ENCODE data around the gene CDH13. TPM values are rescaled to one million over a fixed set of nuclear protein-coding genes. Genes with fewer than 3 reads are reported as not detected.

Gene CDH13
- polyA plus RNA-seq, 1 donor from 2014 or later, result 3.2 TPM

DNA sequence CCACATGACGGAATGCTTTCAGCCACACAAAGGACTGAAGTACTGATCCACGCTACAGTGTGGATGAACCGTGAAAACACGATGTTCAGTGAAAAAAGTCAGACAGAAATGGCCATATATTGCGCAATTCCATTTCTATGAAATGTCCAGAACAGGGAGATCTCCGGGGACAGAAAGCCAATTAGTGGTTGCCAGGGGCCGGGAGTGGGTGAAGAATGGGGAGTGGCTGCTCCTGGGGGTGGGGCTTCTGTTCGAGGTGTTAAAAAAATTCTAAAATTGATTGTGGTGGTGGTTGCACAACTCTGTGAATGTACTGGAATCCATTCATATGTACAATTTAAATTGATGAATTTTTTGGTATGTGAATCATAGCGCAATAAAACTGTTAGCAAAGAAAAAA is 1026.2 kb downstream of the CDH13 start:
- Histone ChIP-seq H3K9me2 (ENCODE audit: insufficient read depth, low read length) (no peaks in the 10 kb centered on the region), H3K9me3 (ENCODE audit: low read length) (no peaks in the 10 kb centered on the region), H3K27ac (ENCODE audit: low read length) (no peak overlapping the region), H3K79me2 (replicated peaks; ENCODE audit: insufficient read depth, low read length) (no peaks in the 10 kb centered on the region), H3K27me3 (ENCODE audit: insufficient read depth, low read depth, low read length) (no peaks in the 10 kb centered on the region), H2AFZ (ENCODE audit: low read depth, low read length) (no peak overlapping the region), H3K4me3 (ENCODE audit: low read length) (no peak overlapping the region), H3K4me2 (ENCODE audit: low read length) (no peak overlapping the region), H4K20me1 (ENCODE audit: insufficient read depth) (no peaks in the 10 kb centered on the region), H3K36me3 (ENCODE audit: insufficient read depth, low read length) (no peaks in the 10 kb centered on the region), H3K9ac (ENCODE audit: low read length) (no peak overlapping the region), H3F3A (ENCODE audit: insufficient read depth, low read length, poor library complexity, severe bottlenecking) (no peaks in the 10 kb centered on the region)
- TF ChIP-seq EP300 (conservative IDR thresholded peaks at IDR 0.05; ENCODE audit: poor library complexity, severe bottlenecking) (no peak), POLR2AphosphoS5 (IDR thresholded peaks at IDR 0.05) (no peak), TAF1 (IDR thresholded peaks at IDR 0.05; ENCODE audit: low read depth) (no peak), SMC3 (conservative IDR thresholded peaks at IDR 0.05; ENCODE audit: poor library complexity) (no peak), RAD21 (conservative IDR thresholded peaks at IDR 0.05) (no peak), EZH2 (IDR thresholded peaks at IDR 0.05; ENCODE audit: borderline replicate concordance, insufficient read depth, low read length, poor library complexity, severe bottlenecking) (no peak), MXI1 (conservative IDR thresholded peaks at IDR 0.05; ENCODE audit: poor library complexity, severe bottlenecking) (no peak)
- TF ChIP-seq, protein P1, sequence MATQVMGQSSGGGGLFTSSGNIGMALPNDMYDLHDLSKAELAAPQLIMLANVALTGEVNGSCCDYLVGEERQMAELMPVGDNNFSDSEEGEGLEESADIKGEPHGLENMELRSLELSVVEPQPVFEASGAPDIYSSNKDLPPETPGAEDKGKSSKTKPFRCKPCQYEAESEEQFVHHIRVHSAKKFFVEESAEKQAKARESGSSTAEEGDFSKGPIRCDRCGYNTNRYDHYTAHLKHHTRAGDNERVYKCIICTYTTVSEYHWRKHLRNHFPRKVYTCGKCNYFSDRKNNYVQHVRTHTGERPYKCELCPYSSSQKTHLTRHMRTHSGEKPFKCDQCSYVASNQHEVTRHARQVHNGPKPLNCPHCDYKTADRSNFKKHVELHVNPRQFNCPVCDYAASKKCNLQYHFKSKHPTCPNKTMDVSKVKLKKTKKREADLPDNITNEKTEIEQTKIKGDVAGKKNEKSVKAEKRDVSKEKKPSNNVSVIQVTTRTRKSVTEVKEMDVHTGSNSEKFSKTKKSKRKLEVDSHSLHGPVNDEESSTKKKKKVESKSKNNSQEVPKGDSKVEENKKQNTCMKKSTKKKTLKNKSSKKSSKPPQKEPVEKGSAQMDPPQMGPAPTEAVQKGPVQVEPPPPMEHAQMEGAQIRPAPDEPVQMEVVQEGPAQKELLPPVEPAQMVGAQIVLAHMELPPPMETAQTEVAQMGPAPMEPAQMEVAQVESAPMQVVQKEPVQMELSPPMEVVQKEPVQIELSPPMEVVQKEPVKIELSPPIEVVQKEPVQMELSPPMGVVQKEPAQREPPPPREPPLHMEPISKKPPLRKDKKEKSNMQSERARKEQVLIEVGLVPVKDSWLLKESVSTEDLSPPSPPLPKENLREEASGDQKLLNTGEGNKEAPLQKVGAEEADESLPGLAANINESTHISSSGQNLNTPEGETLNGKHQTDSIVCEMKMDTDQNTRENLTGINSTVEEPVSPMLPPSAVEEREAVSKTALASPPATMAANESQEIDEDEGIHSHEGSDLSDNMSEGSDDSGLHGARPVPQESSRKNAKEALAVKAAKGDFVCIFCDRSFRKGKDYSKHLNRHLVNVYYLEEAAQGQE (IDR thresholded peaks at IDR 0.05; ENCODE audit: borderline replicate concordance), result no peak
- TF ChIP-seq, protein P2, sequence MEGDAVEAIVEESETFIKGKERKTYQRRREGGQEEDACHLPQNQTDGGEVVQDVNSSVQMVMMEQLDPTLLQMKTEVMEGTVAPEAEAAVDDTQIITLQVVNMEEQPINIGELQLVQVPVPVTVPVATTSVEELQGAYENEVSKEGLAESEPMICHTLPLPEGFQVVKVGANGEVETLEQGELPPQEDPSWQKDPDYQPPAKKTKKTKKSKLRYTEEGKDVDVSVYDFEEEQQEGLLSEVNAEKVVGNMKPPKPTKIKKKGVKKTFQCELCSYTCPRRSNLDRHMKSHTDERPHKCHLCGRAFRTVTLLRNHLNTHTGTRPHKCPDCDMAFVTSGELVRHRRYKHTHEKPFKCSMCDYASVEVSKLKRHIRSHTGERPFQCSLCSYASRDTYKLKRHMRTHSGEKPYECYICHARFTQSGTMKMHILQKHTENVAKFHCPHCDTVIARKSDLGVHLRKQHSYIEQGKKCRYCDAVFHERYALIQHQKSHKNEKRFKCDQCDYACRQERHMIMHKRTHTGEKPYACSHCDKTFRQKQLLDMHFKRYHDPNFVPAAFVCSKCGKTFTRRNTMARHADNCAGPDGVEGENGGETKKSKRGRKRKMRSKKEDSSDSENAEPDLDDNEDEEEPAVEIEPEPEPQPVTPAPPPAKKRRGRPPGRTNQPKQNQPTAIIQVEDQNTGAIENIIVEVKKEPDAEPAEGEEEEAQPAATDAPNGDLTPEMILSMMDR (IDR thresholded peaks at IDR 0.05; ENCODE audit: poor library complexity, severe bottlenecking), result no peak

DNA sequence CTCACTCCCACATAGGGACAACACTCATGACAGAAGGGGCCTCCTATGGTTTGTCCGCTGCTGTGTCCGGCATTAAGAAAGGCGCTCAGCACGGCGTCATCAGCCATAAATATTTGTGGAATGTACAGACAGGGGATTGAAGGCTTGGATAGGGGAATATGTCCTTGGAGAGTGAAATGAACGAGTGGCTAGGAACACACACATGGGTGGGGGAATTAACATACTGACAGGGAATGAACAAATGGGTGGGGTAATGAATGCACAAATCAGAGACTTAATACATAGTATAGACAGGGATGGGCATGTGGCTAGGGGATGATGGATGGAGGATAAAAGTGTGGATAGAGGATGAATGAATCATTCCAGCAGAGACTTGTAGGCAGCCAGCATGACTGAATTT is 1027.0 kb downstream of the CDH13 start:
- H2AFZ ChIP-seq (ENCODE audit: low read depth, low read length), result no peak overlapping the region
- H3K79me2 ChIP-seq (replicated peaks; ENCODE audit: insufficient read depth, low read length), result no peaks in the 10 kb centered on the region
- no peaks in the 10 kb centered on the region for H3F3A ChIP-seq (ENCODE audit: insufficient read depth, low read length, poor library complexity, severe bottlenecking)
- no peak overlapping the region for H3K27ac ChIP-seq (ENCODE audit: low read length)
- H3K9me2 ChIP-seq (ENCODE audit: insufficient read depth, low read length), result no peaks in the 10 kb centered on the region
- TF ChIP-seq EP300 (conservative IDR thresholded peaks at IDR 0.05; ENCODE audit: poor library complexity, severe bottlenecking), result no peak
- no peak overlapping the region for H3K9ac ChIP-seq (ENCODE audit: low read length)
- no peak overlapping the region for H3K4me2 ChIP-seq (ENCODE audit: low read length)
- H3K4me3 ChIP-seq (ENCODE audit: low read length), result no peak overlapping the region
- H3K9me3 ChIP-seq (ENCODE audit: low read length), result no peaks in the 10 kb centered on the region
- H4K20me1 ChIP-seq (ENCODE audit: insufficient read depth), result no peaks in the 10 kb centered on the region
- H3K36me3 ChIP-seq (ENCODE audit: insufficient read depth, low read length), result no peaks in the 10 kb centered on the region
- no peaks in the 10 kb centered on the region for H3K27me3 ChIP-seq (ENCODE audit: insufficient read depth, low read depth, low read length)

DNA sequence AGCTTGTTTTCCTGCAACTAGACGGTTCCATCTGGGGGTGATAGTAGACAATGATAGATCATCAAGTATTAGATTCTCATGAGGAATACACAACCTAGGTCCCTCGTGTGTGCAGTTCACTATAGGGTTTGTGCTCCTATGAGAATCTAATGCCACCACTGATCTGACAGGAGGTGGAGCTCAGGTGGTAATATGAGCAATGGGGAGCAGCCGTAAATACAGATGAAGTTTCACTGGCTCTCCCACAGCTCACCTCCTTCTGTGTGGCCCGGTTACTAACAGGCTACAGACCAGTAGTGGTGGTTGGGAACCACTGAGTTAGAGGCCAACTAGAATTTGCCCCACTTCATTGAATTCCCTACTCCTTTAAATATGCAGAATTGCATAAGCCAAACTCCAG is 1033.5 kb downstream of the CDH13 start:
- no peaks in the 10 kb centered on the region for H4K20me1 ChIP-seq (ENCODE audit: insufficient read depth)
- H3F3A ChIP-seq (ENCODE audit: insufficient read depth, low read length, poor library complexity, severe bottlenecking), result no peaks in the 10 kb centered on the region
- TF ChIP-seq SMC3 (conservative IDR thresholded peaks at IDR 0.05; ENCODE audit: poor library complexity) (no peak), TAF1 (IDR thresholded peaks at IDR 0.05; ENCODE audit: low read depth) (no peak), EZH2 (IDR thresholded peaks at IDR 0.05; ENCODE audit: borderline replicate concordance, insufficient read depth, low read length, poor library complexity, severe bottlenecking) (no peak), RAD21 (conservative IDR thresholded peaks at IDR 0.05) (no peak)
- H3K36me3 ChIP-seq (ENCODE audit: insufficient read depth, low read length), result no peaks in the 10 kb centered on the region
- H3K9me2 ChIP-seq (ENCODE audit: insufficient read depth, low read length), result no peaks in the 10 kb centered on the region
- H3K79me2 ChIP-seq (replicated peaks; ENCODE audit: insufficient read depth, low read length), result no peaks in the 10 kb centered on the region
- H3K4me2 ChIP-seq (ENCODE audit: low read length), result no peak overlapping the region
- H3K27me3 ChIP-seq (ENCODE audit: insufficient read depth, low read depth, low read length), result no peaks in the 10 kb centered on the region
- H3K9ac ChIP-seq (ENCODE audit: low read length), result no peak overlapping the region
- no peak overlapping the region for H3K27ac ChIP-seq (ENCODE audit: low read length)
- H3K9me3 ChIP-seq (ENCODE audit: low read length), result no peaks in the 10 kb centered on the region
- no peak overlapping the region for H3K4me3 ChIP-seq (ENCODE audit: low read length)
- H2AFZ ChIP-seq (ENCODE audit: low read depth, low read length), result no peak overlapping the region

All from neural cell (in vitro differentiated cells).